Measurements from ENCODE around the gene CA5A.
"Not testable (repeated sequence)": the region's sequence is repeated elsewhere in the genome, so short reads cannot be mapped to it uniquely, and the experiment has no call there.

The CA5A gene

GRCh38 chr16:87865902-87866555, 70.3 kb downstream of the CA5A start:
- peak; percentile 76 for DNase-seq (ENCODE audit: low read depth)

DNA sequence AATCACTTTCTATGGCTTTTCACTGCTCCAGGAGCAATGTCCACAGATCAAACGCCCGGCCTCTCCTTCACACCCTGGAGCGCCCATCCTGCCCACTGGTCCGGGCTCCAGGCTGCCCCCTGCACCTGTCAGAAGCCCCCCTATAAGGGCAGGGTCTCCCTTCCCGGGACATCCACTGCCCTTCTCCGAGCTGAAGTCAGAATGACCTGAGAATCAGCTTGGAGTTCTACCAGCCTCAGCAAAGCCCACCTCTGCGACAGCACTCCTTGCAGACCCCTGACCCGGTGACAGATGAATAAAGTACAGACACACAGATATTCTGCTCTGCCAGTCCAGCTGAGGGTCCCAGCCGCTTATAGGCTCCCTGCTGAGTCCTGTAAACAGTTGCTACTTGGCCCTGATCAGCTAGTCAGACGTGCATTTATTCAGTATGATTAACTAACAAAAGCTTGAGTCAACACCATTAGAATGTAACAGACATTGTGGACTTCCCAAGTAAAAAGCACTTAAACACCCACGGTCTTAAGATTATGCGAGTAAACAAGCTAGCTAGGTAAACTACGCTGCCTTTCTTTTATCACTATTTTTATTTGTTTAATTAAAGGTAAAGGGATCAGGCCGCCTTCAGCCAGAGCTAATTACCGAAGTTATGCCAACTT, 71.9 kb downstream of the CA5A start:
- DNase-seq (ENCODE audit: low read depth) = no peak

DNA sequence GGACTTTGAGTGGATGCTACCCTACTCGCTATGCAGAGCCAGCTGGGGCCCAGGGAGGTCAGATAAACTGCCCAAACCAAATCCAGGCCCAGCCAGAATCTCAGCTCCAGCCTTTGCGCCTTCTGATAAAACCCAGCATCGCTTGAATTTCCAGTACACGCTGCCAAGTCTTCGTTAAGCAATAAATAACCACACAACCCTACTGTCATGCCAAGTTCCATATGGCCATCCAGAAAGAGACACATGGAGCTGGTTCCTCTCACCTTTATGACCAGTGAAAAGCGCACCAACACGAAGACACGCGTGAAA, 73.0 kb downstream of the CA5A start:
- not testable (repeated sequence) for DNase-seq (ENCODE audit: low read depth)

GRCh38 chr16:87862597-87863326, 73.6 kb downstream of the CA5A start:
- DNase-seq (ENCODE audit: low read depth) = not testable (repeated sequence)

- not testable (repeated sequence) for DNase-seq (ENCODE audit: low read depth)
Observed at GRCh38 chr16:87861300-87862099, 74.8 kb downstream of the CA5A start.

DNA sequence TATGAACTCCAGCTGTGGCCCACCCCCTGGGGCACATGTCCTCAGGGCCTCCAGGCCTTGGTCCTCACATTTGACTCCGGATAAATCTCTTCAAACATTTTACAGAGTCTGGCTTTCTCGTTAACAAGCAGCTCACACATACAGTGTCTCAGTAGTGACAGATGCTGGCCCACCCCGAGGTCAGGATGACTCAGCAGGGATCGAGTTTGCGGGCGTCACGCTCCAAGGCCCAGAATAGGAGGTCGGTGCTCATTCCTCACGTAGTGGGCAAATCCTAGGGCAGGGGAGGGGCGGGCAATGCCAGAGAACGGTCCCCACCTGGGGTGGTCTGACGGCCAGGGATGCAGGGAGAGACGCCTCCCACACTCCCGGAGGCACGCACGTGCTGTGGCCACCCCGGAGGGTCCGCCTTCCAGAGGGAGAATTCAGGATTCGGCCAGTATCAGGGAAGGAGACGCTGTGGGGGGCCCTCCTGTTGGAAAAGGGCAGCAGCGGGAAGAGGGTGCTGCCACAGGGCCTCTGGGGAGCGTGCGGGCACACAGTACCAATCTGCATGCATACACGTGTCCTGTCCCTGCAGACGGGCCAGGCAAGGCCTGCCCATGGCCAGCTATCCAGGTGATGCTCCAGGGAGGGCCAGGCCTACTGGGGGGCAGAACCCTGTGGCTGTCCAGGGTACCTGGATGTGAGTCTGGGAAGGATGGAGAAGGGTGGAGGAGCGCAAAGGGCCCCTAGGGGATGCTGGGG, 75.6 kb downstream of the CA5A start:
- no peak for DNase-seq (ENCODE audit: low read depth)

DNA sequence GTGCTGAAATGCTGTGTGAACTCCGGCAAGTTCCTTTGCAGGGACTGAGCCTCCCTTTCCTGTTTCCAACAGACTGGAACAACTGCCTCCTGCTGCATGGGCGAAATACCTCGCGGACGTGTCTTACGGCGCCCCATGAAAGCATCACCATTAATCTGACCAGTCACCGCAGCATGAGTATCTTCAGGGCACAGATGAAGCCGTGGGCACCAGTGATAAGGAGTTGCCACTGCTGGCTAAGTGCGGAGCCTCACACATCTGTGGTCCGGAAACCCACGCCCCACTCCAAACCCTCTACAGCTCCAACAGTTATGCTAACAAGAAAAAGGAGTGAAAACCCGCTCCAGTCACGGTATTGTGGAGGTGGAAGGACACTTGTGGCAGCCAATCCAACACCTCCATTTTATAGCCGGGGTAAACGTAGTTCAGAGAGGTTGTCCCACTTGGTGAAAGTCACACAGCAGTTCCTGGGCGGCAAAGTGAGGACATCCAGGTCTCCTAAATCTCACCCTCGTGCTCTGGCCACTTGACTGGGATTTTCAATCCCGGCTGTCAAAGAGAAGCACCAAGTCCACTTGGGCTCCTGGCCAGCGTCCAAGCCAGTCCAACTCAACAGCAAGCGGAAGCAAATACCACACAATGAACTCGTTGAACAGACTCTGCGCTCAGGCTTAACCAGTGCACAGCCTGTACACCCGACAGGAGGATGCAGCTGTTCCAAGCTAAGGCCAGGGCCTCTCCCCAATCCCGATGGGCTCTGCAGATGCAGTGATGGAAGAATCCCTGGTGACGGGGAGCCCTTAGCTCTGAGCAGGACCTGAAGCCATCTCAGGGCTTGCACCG, 78.0 kb downstream of the CA5A start:
- DNase-seq (ENCODE audit: low read depth) = not testable (repeated sequence)

GRCh38 chr16:87856791-87857228, 79.5 kb downstream of the CA5A start:
- DNase-seq (ENCODE audit: low read depth) = no peak

GRCh38 chr16:87855852-87856715, 80.2 kb downstream of the CA5A start:
- no peak for DNase-seq (ENCODE audit: low read depth)

DNA sequence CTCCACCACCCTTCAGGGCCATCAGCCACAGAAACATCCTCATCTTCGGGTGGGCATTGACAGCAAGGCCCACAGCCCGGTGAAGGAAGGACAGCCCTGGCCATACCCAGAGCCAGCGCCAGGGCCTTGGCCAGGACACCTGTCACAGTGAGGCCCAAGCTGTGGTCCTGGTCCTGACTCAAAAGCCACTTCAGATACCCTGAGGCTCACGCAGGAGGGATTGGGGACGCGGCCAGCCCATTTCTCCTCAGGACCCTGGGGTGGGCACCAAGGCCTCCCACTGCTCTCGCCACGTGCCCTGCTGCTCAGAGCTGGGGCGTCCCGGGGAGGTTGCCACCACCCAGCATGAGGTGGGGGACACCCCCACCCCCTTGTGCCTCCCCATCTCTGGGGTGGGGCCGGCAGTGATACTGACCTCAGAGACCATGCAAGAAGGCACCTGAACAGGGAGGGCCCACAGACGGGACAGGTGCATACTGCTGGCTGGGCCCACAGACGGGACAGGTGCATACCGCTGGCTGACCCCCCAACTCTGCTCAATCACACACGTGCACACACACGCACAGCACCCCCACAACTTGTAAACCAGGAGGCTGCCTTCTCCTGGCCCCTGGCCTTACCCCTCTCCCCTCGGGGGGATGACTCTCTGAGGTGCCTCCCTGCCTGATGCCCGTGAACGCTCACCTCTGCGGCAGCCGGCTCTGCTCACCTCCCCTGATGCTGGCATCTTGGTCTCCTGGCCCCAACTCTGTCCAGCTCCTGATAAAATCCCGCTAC, 81.2 kb downstream of the CA5A start:
- DNase-seq (ENCODE audit: low read depth) = no peak

- peak; percentile 54 for DNase-seq (ENCODE audit: low read depth)
Observed at GRCh38 chr16:87854053-87854906, 82.0 kb downstream of the CA5A start.

- peak; percentile 88 for DNase-seq (ENCODE audit: low read depth)
Observed at GRCh38 chr16:87853411-87854052, 82.8 kb downstream of the CA5A start.

- no peak for DNase-seq (ENCODE audit: low read depth)
Observed at GRCh38 chr16:87851601-87852000, 84.7 kb downstream of the CA5A start.

- no peak for DNase-seq (ENCODE audit: low read depth)
Observed at GRCh38 chr16:87851141-87851587, 85.2 kb downstream of the CA5A start.

DNA sequence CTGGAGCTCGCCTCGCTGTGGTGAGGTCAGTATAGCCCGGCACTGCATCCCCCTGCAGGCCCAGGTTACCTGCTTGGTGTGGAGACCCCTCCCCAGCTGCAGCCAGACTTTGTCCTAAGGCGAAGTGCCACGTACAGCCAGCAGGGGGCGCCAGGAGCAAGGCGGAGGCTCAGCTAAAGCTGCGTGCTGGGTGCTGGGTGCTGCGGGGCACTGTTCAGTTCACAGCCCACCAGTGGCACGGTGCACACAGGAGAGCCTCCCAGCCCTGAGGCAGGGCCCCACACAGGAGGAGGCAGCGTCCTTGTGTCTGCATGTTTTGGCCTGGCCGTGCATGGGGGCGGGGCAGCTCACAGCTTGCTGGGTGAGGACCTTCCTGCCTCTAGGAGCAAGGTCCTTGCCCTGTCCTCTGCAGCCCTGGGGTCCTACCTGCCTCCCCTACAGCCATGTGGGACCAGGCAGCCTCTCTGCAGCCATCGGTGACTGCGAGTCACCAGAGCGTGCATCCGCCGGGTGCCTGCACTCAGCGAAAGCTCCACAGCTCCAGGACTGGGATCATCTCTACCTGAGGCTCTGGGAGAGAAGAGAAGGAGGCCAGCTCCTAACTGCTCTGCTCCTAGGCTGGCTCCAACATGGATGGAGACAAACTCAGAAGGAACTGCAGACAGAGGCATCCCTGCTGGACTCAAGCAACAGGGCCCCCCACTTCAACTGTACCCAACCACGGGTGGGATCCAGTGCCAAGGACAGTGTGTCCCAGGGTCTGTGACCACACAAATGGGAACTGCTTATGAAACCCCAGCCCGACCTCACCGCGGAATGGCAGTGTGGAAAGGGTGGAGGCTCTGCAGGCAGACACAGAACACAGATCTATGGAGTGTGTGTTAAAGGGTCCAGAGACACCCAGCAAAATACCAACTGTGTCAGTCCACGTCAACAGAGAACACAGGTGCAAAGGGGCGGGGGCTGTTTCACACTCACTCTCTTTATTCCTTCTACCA, 86.0 kb downstream of the CA5A start:
- peak; percentile 53 for DNase-seq (ENCODE audit: low read depth)

- no peak for DNase-seq (ENCODE audit: low read depth)
Observed at GRCh38 chr16:87849419-87850008, 86.8 kb downstream of the CA5A start.

Measured in T-helper 22 cell (primary cell).